Forelimb muscle (tissue), 1 donor: Measurements from ENCODE around the gene SIMC1. TPM values are rescaled to one million over a fixed set of nuclear protein-coding genes. Genes with fewer than 3 reads are reported as not detected.
"Not testable (repeated sequence)": the region's sequence is repeated elsewhere in the genome, so short reads cannot be mapped to it uniquely, and the experiment has no call there.

Source experiments
- DNase-seq: peaks from one replicate; pipeline ENCODE4 v3.0.0-alpha.2; 2013; ENCODE audit warnings: low read depth
- polyA plus RNA-seq: library from polyadenylated mRNA; unstranded; fragments of 120-200 nt; gene quantifications from one replicate; pipeline ENCODE4 v1.2.1, GENCODE V29; 2013; ENCODE audit not compliant: insufficient read length

SIMC1 gene
- polyA plus RNA-seq, 1 donor: 13.1 TPM

DNA sequence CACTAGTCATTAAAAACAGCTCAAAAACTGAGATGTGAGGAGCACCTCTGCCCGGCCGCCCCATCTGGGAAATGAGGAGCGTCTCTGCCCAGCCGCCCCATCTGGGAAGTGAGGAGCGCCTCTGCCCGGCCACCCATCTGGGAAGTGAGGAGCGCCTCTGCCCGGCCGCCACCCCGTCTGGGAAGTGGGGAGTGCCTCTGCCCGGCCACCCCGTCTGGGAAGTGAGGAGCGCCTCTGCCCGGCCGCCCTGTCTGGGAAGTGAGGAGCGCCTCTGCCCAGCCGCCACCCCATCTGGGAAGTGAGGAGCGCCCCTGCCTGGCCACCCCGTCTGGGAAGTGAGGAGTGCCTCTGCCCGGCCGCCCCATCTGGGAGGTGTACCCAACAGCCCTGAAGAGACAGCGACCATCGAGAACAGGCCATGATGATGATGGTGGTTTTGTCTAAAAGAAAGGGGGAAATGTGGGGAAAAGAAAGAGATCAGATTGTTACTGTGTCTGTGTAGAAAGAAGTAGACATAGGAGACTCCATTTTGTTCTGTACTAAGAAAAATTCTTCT, 23.7 kb upstream of the SIMC1 start:
- DNase-seq: not testable (repeated sequence)

DNA sequence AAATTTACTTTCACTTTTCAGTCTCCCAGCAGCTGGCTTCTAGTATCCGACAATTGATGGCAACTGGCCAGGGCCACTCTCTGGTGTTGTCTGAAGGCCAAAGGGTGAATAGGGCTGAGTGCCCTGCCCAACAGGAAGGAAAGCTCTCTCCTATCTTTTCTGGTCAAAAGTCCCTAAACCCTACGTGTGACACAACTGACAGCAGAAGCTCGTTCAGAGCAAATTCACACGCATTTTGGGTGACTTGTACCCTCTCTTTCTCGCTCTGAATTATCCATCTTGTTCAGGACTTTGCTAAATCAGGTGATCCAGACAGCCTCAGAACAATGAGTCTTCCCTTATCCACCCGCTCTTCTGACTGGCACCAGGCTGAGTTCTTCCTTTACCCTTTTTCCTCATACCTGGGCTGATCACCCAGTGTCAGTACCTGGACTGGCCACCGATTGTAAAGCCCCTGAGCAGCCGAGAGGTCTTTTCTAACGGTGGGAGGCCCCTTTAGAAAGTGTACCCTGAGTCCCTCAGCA, 21.8 kb upstream of the SIMC1 start:
- not testable (repeated sequence) for DNase-seq

DNA sequence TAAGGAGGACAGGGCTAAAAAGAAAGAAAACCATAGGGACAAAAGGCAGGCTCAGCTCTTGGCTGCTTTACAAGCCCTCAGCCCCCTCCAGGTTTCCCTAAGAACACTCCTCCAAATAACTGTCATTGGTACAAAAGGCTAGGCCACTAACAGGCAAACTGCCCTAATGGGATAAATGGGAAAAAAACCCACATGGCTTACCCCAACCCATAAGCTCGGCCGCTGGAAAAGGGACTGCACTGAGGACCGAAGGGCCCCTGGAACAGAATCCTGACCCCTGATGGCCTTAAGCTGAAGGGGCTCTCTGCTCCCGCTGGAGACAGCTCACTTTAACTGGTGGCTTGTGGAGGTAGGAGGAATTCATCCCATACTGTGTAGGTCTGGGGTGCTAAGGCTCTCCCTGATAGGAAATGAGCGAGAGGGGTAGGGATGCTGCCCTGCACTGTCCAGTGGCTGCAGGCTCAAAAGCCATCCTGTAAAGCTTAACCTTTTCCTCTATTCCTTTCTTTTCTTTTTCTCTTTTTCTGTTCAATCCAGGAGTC, 21.0 kb upstream of the SIMC1 start:
- not testable (repeated sequence) for DNase-seq

DNA sequence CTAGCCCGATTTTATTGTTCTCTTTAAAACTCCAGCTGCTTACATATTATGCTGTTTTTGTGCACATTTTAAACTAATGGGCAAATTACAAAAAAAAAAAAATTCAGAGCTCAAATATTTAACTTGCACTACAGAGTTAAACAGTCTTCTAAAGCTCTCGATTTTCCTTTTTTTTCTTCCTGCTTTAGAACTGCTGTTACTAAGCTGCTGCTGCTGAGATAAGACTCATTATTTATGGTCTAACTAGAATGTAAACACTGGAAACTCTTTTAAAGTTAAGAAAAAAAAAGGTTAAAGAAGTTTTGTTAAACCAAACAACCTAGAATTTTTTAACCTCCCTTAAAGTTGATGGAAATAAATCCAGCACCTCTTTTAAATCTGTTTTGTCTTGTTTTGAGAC, 20.5 kb upstream of the SIMC1 start:
- DNase-seq: not testable (repeated sequence)

DNA sequence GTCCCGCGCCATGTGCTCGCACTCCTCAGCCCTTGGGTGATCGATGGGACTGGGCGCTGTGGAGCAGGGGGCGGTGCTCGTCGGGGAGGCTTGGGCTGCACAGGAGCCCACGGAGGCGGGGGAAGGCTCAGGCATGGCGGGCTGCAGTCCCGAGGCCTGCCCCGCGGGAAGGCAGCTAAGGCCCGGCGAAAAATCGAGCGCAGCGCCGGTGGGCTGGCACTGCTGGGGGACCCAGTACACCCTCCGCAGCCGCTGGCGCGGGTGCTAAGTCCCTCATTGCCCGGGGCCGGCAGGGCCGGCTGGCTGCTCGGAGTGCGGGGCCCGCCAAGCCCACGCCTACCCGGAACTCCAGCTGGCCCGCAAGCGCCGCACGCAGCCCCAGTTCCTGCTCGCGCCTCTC, 16.2 kb upstream of the SIMC1 start:
- not testable (repeated sequence) for DNase-seq

DNA sequence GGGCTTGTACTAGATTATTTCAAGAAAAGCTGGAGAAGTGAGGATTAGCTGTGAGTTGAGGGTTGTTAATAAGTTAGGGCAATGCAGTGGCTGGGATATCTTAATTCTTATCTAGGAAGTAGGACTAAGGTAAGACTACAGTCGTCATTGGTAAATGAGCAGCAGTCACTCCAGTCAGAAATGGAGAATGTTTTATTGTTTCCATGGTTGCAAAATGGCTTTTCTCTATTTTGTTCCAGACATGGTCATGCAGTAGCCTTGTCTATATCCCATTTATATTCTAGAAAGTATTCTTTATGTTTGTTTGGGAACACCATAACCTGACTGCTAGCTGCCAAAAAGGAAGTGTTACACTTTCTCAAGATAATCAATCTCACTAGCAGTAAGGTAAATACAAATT, 9.9 kb upstream of the SIMC1 start:
- DNase-seq: not testable (repeated sequence)

DNA sequence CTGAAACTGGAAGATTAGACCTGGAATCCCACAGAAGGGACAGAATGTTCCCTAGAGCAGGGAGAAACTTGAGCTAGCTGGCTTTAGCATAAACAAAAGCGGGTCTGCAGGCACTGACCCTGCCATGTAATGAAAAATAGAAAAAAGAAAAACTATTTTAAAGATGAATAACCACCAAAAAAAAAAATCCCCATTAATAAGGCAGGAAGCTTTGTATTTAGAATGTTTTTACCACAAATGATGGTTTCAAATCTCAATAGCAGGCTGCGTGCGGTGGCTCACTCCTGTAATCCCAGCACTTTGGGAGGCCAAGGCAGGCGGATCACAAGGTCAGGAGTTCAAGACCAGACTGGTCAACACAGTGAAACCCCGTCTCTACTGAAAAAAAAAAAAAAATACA, 5.0 kb upstream of the SIMC1 start:
- not testable (repeated sequence) for DNase-seq

DNA sequence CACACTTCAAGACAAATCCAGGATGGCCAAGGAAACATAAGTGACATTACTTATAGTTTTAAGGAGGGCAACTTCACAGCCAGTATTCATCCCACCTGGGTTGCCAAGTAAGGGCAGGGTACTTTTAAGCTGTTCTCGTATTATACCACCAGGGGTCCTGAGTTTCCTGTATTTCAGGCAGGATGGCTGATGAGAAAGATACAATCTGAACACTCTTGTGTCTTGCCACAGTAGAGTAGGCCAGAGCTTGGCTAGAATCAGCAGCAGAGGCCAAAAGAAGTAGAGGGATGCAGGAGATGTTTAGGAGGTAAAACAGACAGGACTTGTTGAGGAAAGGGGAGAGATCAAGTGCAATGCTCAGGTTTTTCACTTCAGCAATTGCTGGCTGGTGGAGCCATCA, 3.1 kb upstream of the SIMC1 start:
- not testable (repeated sequence) for DNase-seq

DNA sequence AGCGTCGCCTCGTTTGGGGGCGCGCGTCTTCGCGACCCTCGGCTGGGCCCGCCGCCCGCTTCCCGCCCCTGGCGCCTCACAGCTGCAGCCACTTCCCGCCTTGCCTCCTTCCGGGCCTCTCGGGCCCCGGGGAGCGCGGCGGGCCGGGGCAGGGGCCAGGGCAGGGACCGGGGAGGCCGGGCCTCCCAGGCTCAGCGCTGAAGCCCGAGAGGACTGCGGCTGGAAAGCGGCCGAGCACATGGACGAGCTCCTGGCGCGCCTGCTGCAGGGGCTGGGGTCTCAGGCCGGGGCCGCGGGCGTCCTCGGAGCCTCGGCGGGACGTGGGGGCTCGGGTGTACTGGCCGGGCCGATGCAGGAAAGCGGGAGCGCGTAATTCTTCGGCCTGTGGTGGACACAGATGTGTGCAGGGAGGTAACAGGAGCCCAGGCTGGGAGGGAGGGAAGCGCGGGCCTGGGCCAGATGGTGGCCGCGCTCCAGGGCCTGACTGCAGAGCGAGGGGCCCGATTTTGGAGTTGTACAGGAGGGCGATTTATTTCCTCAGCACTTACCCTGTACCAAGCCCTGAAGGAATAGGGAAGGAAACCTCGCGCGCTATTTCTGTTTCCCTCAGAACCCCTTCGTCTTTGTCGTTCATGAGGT, 540 bp downstream of the SIMC1 start:
- DNase-seq: not testable (repeated sequence)

DNA sequence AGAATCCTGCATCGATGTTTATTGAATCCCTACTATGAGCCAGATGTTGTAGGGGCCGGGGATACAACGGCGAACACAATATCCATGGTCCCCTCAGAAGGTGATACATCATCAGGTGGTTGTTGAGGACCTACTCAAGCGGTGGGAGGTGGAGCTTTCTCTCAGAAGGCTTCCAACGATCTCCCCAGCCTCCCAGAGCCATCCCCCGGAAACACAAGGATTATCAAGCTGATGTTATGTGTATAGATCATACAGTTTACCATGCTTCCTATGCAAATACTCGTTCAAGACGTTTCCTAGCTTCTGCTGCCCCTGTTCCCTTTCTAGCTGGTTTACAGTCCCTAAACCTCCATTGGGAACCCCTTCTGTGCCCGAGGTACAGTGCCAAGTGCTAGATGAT, 1.1 kb downstream of the SIMC1 start:
- DNase-seq: not testable (repeated sequence)

DNA sequence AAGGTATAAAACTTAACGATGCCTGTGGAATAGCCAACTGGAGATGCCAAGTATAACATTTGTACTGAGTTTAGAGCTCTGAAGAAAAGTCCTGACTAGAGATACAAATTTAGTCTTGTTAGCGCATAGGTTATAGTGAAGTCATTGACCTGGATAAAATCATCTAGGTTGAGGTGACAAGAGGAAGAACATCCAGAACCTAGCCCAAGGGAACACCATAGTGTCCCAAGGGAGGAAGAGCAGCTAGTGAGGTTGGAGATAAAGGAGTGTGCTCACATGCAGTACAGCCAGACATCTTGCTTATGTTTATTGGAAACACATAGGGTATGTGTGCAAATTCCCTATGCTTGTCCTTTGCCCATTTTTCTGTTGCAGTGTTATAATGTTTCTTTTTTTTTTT, 6.1 kb downstream of the SIMC1 start:
- DNase-seq: not testable (repeated sequence)

DNA sequence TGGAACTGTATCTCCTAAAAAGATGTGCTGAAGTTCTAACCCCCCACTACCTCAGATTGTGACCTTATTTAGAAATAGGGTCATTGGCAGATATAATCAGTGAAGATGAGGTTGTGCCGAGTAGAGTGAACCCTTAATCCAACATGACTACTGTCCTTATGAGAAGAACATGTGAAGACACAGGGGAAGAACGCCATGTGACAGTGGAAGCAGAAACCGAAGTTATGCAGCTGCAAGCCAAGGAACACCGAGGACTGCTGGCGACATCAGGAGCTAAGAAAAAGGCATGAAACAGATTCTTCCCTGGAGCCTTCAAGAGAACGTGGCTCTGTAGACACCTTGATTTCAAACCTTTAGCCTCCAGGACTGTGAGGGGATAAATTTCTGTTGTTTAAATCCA, 6.8 kb downstream of the SIMC1 start:
- DNase-seq: not testable (repeated sequence)

DNA sequence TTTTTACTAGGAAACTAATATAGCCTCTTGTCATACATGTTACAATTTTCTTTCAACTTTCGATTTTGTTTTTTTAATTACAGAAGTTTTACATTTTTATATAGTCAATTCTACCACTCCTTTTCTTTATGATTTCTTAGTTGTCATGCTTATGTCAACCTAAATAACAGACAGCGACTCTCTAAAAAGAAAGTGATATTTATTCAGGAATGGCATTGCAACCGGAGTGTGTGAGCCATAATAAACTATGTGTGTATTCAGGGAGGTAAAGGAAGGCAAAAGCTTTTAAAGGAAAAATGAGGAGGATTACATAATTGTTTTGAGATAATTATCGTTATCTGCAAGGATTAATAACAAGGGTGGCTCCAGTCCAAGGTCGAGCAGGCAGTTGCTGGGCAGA, 7.3 kb downstream of the SIMC1 start:
- not testable (repeated sequence) for DNase-seq

DNA sequence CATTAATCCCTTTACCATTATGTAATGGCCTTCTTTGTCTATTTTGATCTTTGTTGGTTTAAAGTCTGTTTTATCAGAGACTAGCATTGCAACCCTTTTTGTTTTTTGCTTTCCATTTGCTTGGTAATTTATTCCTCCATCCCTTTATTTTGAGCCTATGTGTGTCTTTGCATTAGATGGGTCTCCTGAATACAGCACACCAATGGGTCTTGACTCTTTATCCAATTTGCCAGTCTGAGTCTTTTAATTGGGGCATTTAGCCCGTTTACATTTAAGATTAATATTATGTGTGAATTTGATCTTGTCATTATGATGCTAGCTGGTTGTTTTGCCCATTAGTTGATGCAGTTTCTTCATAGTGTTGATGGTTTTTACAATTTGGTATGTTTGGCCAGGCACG, 12.5 kb downstream of the SIMC1 start:
- DNase-seq: not testable (repeated sequence)

DNA sequence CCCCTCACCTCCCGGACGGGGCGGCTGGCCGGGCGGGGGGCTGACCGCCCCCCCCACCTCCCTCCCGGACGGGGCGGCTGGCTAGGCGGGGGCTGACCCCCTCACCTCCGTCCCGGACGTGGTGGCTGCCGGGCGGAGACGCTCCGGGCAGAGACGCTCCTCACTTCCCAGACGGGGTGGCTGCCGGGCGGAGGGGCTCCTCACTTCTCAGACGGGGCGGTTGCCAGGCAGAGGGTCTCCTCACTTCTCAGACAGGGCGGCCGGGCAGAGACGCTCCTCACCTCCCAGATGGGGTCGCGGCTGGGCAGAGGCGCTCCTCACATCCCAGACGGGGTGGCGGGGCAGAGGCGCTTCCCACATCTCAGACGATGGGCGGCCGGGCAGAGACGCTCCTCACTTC, 13.9 kb downstream of the SIMC1 start:
- not testable (repeated sequence) for DNase-seq

DNA sequence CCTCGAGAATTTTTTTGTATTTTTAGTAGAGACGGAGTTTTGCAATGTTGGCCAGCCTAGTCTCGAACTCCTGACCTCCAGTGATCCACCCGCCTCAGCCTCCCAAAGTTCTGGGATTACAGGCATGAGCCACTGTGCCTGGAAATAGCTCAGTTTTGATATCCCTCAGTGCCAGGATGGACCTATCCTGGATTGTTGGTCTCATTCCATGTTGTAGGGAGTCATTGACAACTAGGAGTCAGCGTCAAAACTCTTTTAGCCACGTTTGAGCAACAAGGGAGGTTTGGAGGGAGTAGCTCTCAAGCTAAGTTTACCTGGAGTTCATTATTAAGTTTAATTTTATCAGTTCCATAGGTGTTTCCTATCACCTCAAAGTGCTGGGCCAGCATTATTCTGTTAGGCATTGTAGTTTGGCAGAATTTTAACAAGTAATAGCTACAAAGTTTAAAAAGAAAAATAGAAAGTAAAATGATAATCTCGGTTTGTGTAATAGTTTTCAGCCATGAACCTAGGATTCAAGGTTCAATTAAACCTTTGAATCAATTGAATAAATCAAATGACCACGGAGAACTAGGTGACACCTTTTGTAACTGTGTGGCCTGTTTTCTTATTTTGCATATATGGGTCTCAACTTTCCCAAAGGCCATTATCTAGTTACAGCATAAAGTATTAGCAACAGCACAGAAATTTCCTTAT, 15.3 kb downstream of the SIMC1 start:
- not testable (repeated sequence) for DNase-seq

DNA sequence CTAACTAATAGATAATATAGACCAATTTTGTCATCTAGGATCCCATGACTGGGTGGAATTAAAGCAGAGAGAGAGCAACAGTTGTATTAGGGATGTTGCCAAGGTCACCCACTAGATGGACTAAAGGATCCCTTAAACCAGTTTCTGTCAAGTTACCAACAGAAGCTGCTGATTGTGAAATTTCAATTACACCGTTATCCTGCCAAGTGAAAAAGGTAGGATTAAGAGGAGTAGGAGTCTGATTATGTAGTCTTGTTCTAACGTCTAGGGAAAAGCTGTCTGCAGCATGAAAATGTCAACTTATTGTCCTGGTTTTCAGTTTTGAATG, 15.8 kb downstream of the SIMC1 start:
- not testable (repeated sequence) for DNase-seq

DNA sequence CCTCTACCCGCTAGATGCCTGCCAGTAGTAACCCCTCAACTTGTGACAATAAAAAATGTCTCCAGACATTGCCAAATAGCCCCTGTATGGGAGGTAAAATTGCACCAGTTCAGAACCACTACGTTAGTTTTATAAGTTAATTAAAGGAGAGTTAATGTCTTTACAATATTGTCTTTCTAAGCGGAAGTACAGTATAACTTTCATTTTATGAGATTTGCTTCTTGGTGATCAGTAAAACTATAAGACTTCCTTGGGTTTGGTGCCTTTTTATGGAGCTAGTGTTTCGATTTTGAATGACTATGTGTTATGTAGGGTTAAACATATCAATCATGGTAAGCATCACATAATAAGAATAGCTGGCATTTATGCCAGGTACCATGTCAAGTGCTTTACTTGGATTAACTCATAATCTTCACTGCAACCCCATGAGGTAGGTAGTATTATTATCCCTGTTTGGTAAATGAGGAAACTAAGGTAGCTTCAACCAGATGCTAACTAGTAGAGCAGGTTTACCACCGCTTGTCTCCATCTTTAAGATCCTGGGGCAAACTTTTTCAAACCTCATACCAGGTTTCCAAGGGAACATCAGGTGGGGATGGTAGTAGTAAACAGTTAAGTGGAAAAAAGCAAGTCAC, 19.8 kb downstream of the SIMC1 start:
- DNase-seq: not testable (repeated sequence)

DNA sequence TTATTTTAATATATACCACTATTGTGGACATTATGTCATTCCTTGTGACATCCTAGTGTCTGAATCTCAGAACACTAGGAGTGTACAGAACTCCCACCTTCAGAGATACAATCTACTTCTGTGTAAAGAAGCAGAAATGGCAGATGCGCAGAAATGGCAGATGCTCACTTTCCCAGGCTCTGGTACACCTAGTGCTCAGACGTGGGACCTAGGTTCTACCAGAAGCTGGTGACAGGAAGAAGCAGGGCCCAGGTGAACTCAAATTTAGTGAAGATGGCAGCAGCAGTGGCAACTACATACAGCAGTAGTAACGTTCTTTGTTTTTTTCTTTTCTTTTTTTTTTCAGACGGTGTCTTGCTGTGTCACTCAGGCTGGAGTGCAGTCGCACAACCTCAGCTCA, 22.5 kb downstream of the SIMC1 start:
- not testable (repeated sequence) for DNase-seq

DNA sequence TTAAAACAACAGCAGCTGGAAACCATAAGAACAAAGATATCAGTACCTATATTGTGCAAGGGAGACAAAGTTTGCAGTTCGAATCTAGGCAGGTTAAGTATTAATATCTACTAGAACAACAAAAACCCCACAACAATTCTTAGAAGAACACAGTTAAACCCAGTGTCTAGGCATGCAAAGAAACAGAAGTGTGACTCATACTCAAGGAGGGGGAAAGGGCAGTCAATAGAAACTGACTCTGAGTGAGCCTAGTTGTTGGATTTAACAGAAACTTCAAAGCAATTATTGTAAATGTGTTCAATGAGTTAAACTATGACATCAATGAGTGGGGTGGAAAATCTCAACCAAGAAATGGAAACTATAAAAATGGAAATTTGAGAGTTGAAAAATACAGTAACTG, 28.2 kb downstream of the SIMC1 start:
- DNase-seq: not testable (repeated sequence)

DNA sequence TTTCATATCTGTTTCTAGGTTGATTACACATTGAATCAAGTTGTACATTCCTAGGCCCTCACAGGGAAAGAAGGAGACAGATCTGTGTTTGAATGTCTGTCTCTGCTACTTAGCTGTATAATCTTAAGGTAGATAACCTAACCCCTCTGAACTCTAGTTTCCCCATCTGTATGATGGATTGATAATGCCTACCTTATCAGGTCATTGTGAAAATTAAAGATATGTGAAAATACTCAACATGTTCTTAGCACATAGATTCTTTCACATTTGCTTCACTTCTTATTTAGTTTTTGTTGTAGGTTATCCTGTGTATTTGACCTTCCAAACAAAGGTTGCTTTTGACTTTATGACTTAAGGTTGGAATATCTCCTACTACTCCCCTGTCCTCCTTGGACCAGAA, 50.8 kb downstream of the SIMC1 start:
- DNase-seq: not testable (repeated sequence)
